HCT116 (cell line): ENCODE data around the gene GPC1.

Experiments used
- ATF3 ChIP-seq: IDR thresholded peaks from 2 replicates; pipeline ENCODE4 v1.6.1; 2012
- CEBPB ChIP-seq: IDR thresholded peaks from 2 replicates; pipeline ENCODE4 v1.6.1; 2012; ENCODE audit warnings: low read depth
- CTCF ChIP-seq, 3 experiments: fragments of 200-600 bp in 1 of 3; sonication (generic) in 1 of 3; IDR thresholded peaks in 2 of 3; conservative IDR thresholded peaks in 1 of 3; 2 replicates each; pipeline ENCODE4 v1.5.1; 2012 to 2017; ENCODE audit warnings: low read depth in 2 of 3, low read length in 2 of 3, antibody characterized with exemption in 1 of 3, borderline replicate concordance in 1 of 3, control low read depth in 1 of 3, mild to moderate bottlenecking in 1 of 3, mixed read lengths in 1 of 3, mixed run types in 1 of 3, moderate library complexity in 1 of 3; ENCODE audit not compliant: insufficient read depth in 1 of 3
- EZH2 ChIP-seq: fragments of 200-600 bp; sonication (generic); IDR thresholded peaks from 2 replicates; pipeline ENCODE4 v1.6.1; 2017; ENCODE audit warnings: antibody characterized with exemption, mixed run types
- JUND ChIP-seq: IDR thresholded peaks from 2 replicates; pipeline ENCODE4 v1.6.1; 2012
- POLR2A ChIP-seq: IDR thresholded peaks from 2 replicates; pipeline ENCODE4 v1.7.0; 2011; ENCODE audit warnings: borderline replicate concordance; ENCODE audit not compliant: insufficient read depth, insufficient read length; ENCODE audit errors: extremely low read depth
- POLR2AphosphoS5 ChIP-seq: IDR thresholded peaks from 2 replicates; pipeline ENCODE4 v1.6.1; 2011; ENCODE audit warnings: mild to moderate bottlenecking, low read depth, low read length, moderate library complexity
- RAD21 ChIP-seq: IDR thresholded peaks from 2 replicates; pipeline ENCODE4 v1.6.1; 2012; ENCODE audit warnings: low read depth, mild to moderate bottlenecking
- REST ChIP-seq: IDR thresholded peaks from 2 replicates; pipeline ENCODE4 v1.6.1; 2012; ENCODE audit warnings: low read depth
- SP1 ChIP-seq: IDR thresholded peaks from 2 replicates; pipeline ENCODE4 v1.6.1; 2012; ENCODE audit warnings: low read depth
- SRF ChIP-seq: IDR thresholded peaks from 2 replicates; pipeline ENCODE4 v1.6.1; 2012; ENCODE audit warnings: low read depth
- ZBTB33 ChIP-seq: IDR thresholded peaks from 2 replicates; pipeline ENCODE4 v1.6.1; 2011; ENCODE audit warnings: mild to moderate bottlenecking, low read length, moderate library complexity; ENCODE audit not compliant: insufficient replicate concordance; ENCODE audit errors: extremely low read depth

GRCh38 chr2:240419271-240419670 is 16.2 kb upstream of the GPC1 start:
- no peak for TF ChIP-seq POLR2AphosphoS5
- TF ChIP-seq POLR2A, result no peak
- no peak for TF ChIP-seq ZBTB33
- no peak for TF ChIP-seq CTCF (IDR thresholded peaks at IDR 0.05 in 2 of 3, conservative IDR thresholded peaks at IDR 0.05 in 1 of 3; ENCODE audit: borderline replicate concordance in 1 of 3, insufficient read depth in 1 of 3, low read depth in 2 of 3, low read length in 2 of 3)
- no peak for TF ChIP-seq REST
- TF ChIP-seq JUND, result no peak
- TF ChIP-seq ATF3, result no peak
- TF ChIP-seq EZH2, result no peak
- TF ChIP-seq CEBPB, result no peak
- no peak for TF ChIP-seq RAD21
- TF ChIP-seq SRF, result no peak
- no peak for TF ChIP-seq SP1
